ENCODE measurements around the gene RBMS2. TPM values are rescaled to one million over a fixed set of nuclear protein-coding genes. Genes with fewer than 3 reads are reported as not detected.
A peak's percentile ranks its signal among the peaks of the same experiment; 100 is the strongest.
"Not testable (repeated sequence)": the region's sequence is repeated elsewhere in the genome, so short reads cannot be mapped to it uniquely, and the experiment has no call there.

RBMS2 gene
- total RNA-seq, 1 experiment from 2014 or later: 31.0 TPM

DNA sequence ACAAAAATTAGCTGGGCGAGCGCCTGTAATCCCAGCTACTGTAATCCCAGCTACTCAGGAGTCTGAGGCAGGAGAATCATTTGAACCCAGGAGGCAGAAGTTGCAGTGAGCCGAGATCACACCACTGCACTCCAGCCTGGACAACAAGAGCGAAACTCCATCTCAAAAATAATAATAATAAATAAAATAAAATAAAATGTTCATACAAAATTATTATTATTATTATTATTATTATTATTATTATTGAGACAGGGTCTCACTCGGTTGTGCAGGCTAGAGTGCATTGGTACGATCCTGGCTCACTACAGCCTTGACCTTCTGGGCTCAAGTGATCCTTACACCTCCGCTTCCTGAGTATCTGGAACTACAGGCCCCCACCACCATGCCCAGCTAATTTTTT is 55.6 kb downstream of the RBMS2 start:
- H3K4me3 ChIP-seq; H3K27ac ChIP-seq; H3K27me3 ChIP-seq (replicated peaks); H3K4me1 ChIP-seq (replicated peaks); DNase-seq (ENCODE audit: low read depth in 1 of 2, low spot score in 2 of 2); H3K9me3 ChIP-seq (replicated peaks): not testable (repeated sequence)
- H3K36me3 ChIP-seq: peaks cover 73% of the 10 kb centered on the region

- no peak overlapping the region for H3K4me3 ChIP-seq
These were observed 57.4 kb downstream of the RBMS2 start for GRCh38 chr12:56578983-56579546.

DNA sequence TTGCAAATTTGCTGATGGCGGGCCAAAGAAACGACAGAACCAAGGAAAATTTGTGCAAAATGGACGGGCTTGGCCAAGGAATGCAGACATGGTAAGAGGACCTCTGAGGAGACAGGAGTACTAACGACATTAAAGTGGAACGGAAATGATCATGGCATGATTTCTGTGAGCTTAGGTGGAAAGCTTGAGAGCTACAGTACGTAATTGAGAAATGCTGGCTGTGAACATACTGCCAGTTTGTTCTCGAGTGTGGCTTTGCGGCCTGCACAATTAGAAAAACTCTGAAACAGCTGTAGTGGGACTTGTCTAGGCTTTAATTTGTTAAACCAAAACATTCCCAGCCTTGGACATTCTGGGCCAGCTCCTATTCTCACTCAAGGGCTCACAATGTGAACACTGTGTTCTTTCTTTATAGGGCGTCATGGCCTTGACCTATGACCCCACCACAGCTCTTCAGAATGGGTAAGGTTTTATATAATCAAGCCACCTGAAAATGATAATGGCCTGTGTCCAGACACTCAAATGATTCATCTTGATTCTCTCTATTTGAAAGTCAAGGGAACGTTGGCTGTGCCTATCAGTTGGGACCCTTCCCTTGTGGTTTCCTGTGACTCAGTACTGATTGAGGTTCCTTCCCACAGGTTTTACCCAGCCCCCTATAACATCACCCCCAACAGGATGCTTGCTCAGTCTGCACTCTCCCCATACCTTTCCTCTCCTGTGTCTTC is 60.0 kb downstream of the RBMS2 start:
- Histone ChIP-seq H3K9me3 (replicated peaks) (no peaks in the 10 kb centered on the region), H3K36me3 (peaks cover 73% of the 10 kb centered on the region), H3K27me3 (replicated peaks) (no peaks in the 10 kb centered on the region), H3K27ac (no peak overlapping the region), H3K4me1 (replicated peaks) (peaks cover 7% of the 10 kb centered on the region), H3K4me3 (no peak overlapping the region)
- no peak for DNase-seq (ENCODE audit: low read depth in 1 of 2, low spot score in 2 of 2)

More at GRCh38 chr12:56578983-56579546, 57.4 kb downstream of the RBMS2 start:
- Histone ChIP-seq H3K27ac (no peak overlapping the region), H3K27me3 (replicated peaks) (no peaks in the 10 kb centered on the region), H3K9me3 (replicated peaks) (no peaks in the 10 kb centered on the region), H3K4me1 (replicated peaks) (peaks cover 7% of the 10 kb centered on the region), H3K36me3 (peaks cover 75% of the 10 kb centered on the region)
- no peak for DNase-seq (ENCODE audit: low read depth in 1 of 2, low spot score in 2 of 2)

GRCh38 chr12:56585098-56585497 is 63.5 kb downstream of the RBMS2 start:
- H3K27me3 ChIP-seq (replicated peaks): no peaks in the 10 kb centered on the region
- H3K9me3 ChIP-seq (replicated peaks): no peaks in the 10 kb centered on the region
- H3K4me3 ChIP-seq: no peak overlapping the region
- no peak for DNase-seq (ENCODE audit: low read depth in 1 of 2, low spot score in 2 of 2)
- no peak overlapping the region for H3K27ac ChIP-seq
- H3K36me3 ChIP-seq: peaks cover 91% of the 10 kb centered on the region
- H3K4me1 ChIP-seq (replicated peaks): peaks cover 7% of the 10 kb centered on the region

DNA sequence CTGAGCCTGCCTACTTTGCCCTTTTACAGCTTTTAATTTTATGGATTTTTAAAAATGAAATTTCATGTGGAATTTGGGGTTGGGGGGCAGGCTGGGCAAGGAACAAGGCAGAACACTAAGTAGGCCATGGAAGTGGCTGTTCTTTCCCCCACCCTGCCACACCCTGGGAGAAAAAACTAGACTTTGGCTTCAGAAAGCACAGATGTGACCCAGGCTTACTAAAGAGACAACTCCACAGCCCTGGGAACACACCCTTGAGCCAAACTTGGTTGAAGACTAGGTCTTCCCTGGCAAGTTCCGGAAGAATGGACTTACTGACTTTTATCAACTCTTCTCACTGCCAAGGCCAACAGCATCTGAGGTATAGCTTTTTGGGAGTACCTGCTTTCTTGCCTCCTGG is 68.2 kb downstream of the RBMS2 start:
- Histone ChIP-seq H3K27ac (no peak overlapping the region), H3K4me1 (replicated peaks) (no peaks in the 10 kb centered on the region), H3K4me3 (no peak overlapping the region), H3K36me3 (peaks cover 87% of the 10 kb centered on the region), H3K9me3 (replicated peaks) (no peaks in the 10 kb centered on the region), H3K27me3 (replicated peaks) (no peaks in the 10 kb centered on the region)
- no peak for DNase-seq (ENCODE audit: low read depth in 1 of 2, low spot score in 2 of 2)

GRCh38 chr12:56590237-56590830 is 68.7 kb downstream of the RBMS2 start:
- Histone ChIP-seq H3K27ac (no peak overlapping the region), H3K4me3 (no peak overlapping the region), H3K36me3 (peaks cover 86% of the 10 kb centered on the region), H3K4me1 (replicated peaks) (no peaks in the 10 kb centered on the region), H3K27me3 (replicated peaks) (no peaks in the 10 kb centered on the region), H3K9me3 (replicated peaks) (no peaks in the 10 kb centered on the region)
- no peak for DNase-seq (ENCODE audit: low read depth in 1 of 2, low spot score in 2 of 2)

DNA sequence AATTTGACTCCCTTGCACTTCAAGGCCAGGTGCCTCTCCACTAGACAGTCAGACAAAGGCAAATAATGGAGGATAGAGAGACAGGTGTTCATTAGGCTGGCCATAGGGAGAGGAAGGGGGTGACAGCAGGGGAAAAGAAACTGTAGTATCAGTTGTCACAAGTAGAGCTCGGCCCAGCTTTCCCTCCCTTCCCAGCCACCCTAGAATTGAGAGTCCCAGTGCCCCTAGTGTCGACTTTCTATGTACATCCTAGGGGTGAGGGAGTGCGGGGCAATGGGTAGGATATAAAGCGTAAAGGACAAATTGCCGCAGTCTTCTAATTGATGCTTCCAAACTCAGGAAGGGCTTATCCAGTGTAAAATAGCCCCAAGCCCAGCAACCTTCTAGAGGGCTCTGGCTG is 69.5 kb downstream of the RBMS2 start:
- H3K4me3 ChIP-seq: no peak overlapping the region
- H3K27ac ChIP-seq: no peak overlapping the region
- no peaks in the 10 kb centered on the region for H3K4me1 ChIP-seq (replicated peaks)
- peaks cover 86% of the 10 kb centered on the region for H3K36me3 ChIP-seq
- no peak for DNase-seq (ENCODE audit: low read depth in 1 of 2, low spot score in 2 of 2)
- no peaks in the 10 kb centered on the region for H3K9me3 ChIP-seq (replicated peaks)
- H3K27me3 ChIP-seq (replicated peaks): no peaks in the 10 kb centered on the region

GRCh38 chr12:56591961-56592360 is 70.3 kb downstream of the RBMS2 start:
- DNase-seq (ENCODE audit: low read depth in 1 of 2, low spot score in 2 of 2): no peak
- Histone ChIP-seq H3K4me3 (no peak overlapping the region), H3K36me3 (peaks cover 87% of the 10 kb centered on the region), H3K27ac (no peak overlapping the region), H3K27me3 (replicated peaks) (no peaks in the 10 kb centered on the region), H3K9me3 (replicated peaks) (no peaks in the 10 kb centered on the region), H3K4me1 (replicated peaks) (no peaks in the 10 kb centered on the region)

- no peaks in the 10 kb centered on the region for H3K9me3 ChIP-seq (replicated peaks)
- DNase-seq (ENCODE audit: low read depth in 1 of 2, low spot score in 2 of 2): peak; percentile 59 to 68
- no peaks in the 10 kb centered on the region for H3K4me1 ChIP-seq (replicated peaks)
These were observed 72.4 kb downstream of the RBMS2 start for GRCh38 chr12:56593909-56594621.

GRCh38 chr12:56596815-56597214 is 75.2 kb downstream of the RBMS2 start:
- Histone ChIP-seq H3K4me1 (replicated peaks) (no peaks in the 10 kb centered on the region), H3K27me3 (replicated peaks) (no peaks in the 10 kb centered on the region), H3K4me3 (no peak overlapping the region), H3K27ac (no peak overlapping the region), H3K36me3 (peaks cover 86% of the 10 kb centered on the region), H3K9me3 (replicated peaks) (no peaks in the 10 kb centered on the region)
- DNase-seq (ENCODE audit: low read depth in 1 of 2, low spot score in 2 of 2): no peak

More at GRCh38 chr12:56593909-56594621, 72.4 kb downstream of the RBMS2 start:
- H3K27me3 ChIP-seq (replicated peaks): no peaks in the 10 kb centered on the region
- H3K36me3 ChIP-seq: peaks cover 85% of the 10 kb centered on the region
- H3K27ac ChIP-seq: no peak overlapping the region
- H3K4me3 ChIP-seq: no peak overlapping the region

- Histone ChIP-seq H3K4me3 (no peak overlapping the region), H3K4me1 (replicated peaks) (no peaks in the 10 kb centered on the region), H3K27me3 (replicated peaks) (no peaks in the 10 kb centered on the region), H3K36me3 (peaks cover 93% of the 10 kb centered on the region), H3K9me3 (replicated peaks) (no peaks in the 10 kb centered on the region), H3K27ac (no peak overlapping the region)
- no peak for DNase-seq (ENCODE audit: low read depth in 1 of 2, low spot score in 2 of 2)
These were observed 77.4 kb downstream of the RBMS2 start for GRCh38 chr12:56599041-56599440.

DNA sequence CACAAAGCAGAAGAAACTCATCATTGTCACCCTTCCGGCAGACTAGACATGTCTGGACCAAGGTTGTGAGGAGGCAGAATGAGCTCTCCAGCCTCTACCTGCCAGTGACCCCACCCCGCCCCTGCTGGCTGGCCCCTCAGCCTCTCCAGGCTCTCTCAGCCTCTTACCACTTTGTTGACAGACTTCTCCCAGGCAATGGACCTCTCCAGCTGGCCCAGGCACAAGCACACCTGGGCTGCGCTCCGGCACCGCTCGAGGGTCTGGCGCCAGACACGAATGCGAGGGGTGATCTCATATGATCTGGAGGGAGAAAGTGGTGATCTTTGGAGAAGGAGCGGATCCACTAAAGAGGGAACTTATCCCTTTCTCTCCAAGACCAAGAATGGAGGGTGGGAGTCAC is 78.2 kb downstream of the RBMS2 start:
- Histone ChIP-seq H3K4me3 (no peak overlapping the region), H3K36me3 (peaks cover 96% of the 10 kb centered on the region)

GRCh38 chr12:56600753-56601152 is 79.1 kb downstream of the RBMS2 start:
- Histone ChIP-seq H3K36me3 (peaks cover 96% of the 10 kb centered on the region), H3K4me3 (no peak overlapping the region)

More for the DNA sequence above, 78.2 kb downstream of the RBMS2 start:
- H3K27me3 ChIP-seq (replicated peaks): no peaks in the 10 kb centered on the region
- no peaks in the 10 kb centered on the region for H3K9me3 ChIP-seq (replicated peaks)
- DNase-seq (ENCODE audit: low read depth in 1 of 2, low spot score in 2 of 2): no peak
- H3K27ac ChIP-seq: no peak overlapping the region
- no peaks in the 10 kb centered on the region for H3K4me1 ChIP-seq (replicated peaks)

GRCh38 chr12:56601503-56601902 is 79.9 kb downstream of the RBMS2 start:
- Histone ChIP-seq H3K4me1 (replicated peaks) (no peaks in the 10 kb centered on the region), H3K27ac (no peak overlapping the region), H3K27me3 (replicated peaks) (no peaks in the 10 kb centered on the region), H3K36me3 (peaks cover 96% of the 10 kb centered on the region), H3K9me3 (replicated peaks) (no peaks in the 10 kb centered on the region), H3K4me3 (no peak overlapping the region)
- DNase-seq (ENCODE audit: low read depth in 1 of 2, low spot score in 2 of 2): no peak

More at GRCh38 chr12:56600753-56601152, 79.1 kb downstream of the RBMS2 start:
- Histone ChIP-seq H3K9me3 (replicated peaks) (no peaks in the 10 kb centered on the region), H3K27ac (no peak overlapping the region), H3K4me1 (replicated peaks) (no peaks in the 10 kb centered on the region), H3K27me3 (replicated peaks) (no peaks in the 10 kb centered on the region)
- no peak for DNase-seq (ENCODE audit: low read depth in 1 of 2, low spot score in 2 of 2)

All from SJSA1 (cell line).